GM12878 (cell line): ENCODE results near the gene SPATA19. TPM values are rescaled to one million over a fixed set of nuclear protein-coding genes. Genes with fewer than 3 reads are reported as not detected.

Source experiments
- ATAC-seq: fragments of 200-7000 bp; cut with Tn5 transposase; 3 replicates; pipeline ENCODE4 v1.9.1; 2020; ENCODE audit warnings: mild to moderate bottlenecking, moderate library complexity
- BruUV-seq: library from RNA; stranded (reverse); fragments of 400-500 nt; replicated peaks from 2 replicates; lab custom pipeline; 2021; lab: Mats Ljungman, UMichigan
- CTCF ChIA-PET: fragments of 300-600 bp; sonication (Branson Sonifier 250); formaldehyde crosslinking; extraction: SDS; loops from one replicate; lab custom pipeline; 2021; ENCODE audit warnings: inconsistent platforms; lab: Yijun Ruan, JAX
- POLR2A ChIA-PET: fragments of 350-600 bp; formaldehyde crosslinking; extraction: SDS; loops from one replicate; lab custom pipeline; 2021; ENCODE audit warnings: inconsistent platforms; lab: Charles Lee
- RAD21 ChIA-PET: fragments of 300-600 bp; sonication (Branson Sonifier 250); formaldehyde crosslinking; loops from one replicate; lab custom pipeline; 2023; ENCODE audit warnings: antibody characterized with exemption; ENCODE audit not compliant: unreplicated experiment; lab: Charles Lee
- SMC1A ChIA-PET: fragments of 300-600 bp; sonication (Branson Sonifier 250); formaldehyde crosslinking; loops from one replicate; lab custom pipeline; 2023; ENCODE audit not compliant: unreplicated experiment, uncharacterized antibody; lab: Charles Lee
- DNase-seq: peaks from one replicate; pipeline ENCODE4 v3.0.0-alpha.2; 2011; ENCODE audit warnings: low read depth, low spot score
- FAIRE-seq: peaks from 3 replicates; lab custom pipeline; 2011; peaks lifted over from hg19 to GRCh38; lab: Jason Lieb, UNC
- H2AFZ ChIP-seq: 2 replicates; pipeline ENCODE4 v1.6.0; 2011; ENCODE audit warnings: low read depth, low read length, control low read depth; ENCODE audit not compliant: control insufficient read depth
- H3K27ac ChIP-seq: 2 replicates; pipeline ENCODE4 v1.5.1; 2011; ENCODE audit warnings: control low read depth; ENCODE audit not compliant: control insufficient read depth, insufficient read depth
- H3K27me3 ChIP-seq, 2 experiments: replicated peaks in 1 of 2; 2 replicates each; pipeline versions ENCODE4 v1.6.0 to v1.6.1; 2011; ENCODE audit warnings: low read length in 1 of 2; ENCODE audit not compliant: control insufficient read depth in 2 of 2, insufficient read depth in 2 of 2
- H3K36me3 ChIP-seq, 2 experiments: 2 replicates each; pipeline ENCODE4 v1.5.1; 2011; ENCODE audit warnings: low read length in 1 of 2; ENCODE audit not compliant: control insufficient read depth in 2 of 2, insufficient read depth in 2 of 2
- H3K4me1 ChIP-seq: 2 replicates; pipeline ENCODE4 v1.6.1; 2011; ENCODE audit warnings: mild to moderate bottlenecking, low read length, moderate library complexity, mixed read lengths; ENCODE audit not compliant: control insufficient read depth, insufficient read depth
- H3K4me2 ChIP-seq: 2 replicates; pipeline ENCODE4 v1.6.0; 2011; ENCODE audit warnings: control low read depth; ENCODE audit not compliant: control insufficient read depth, insufficient read depth
- H3K4me3 ChIP-seq: fragments of 200-600 bp; sonication (generic); 2 replicates; pipeline ENCODE4 v1.5.1; 2016
- H3K79me2 ChIP-seq: 2 replicates; pipeline ENCODE4 v1.6.0; 2011; ENCODE audit warnings: low read length; ENCODE audit not compliant: control insufficient read depth, insufficient read depth
- H3K9ac ChIP-seq: 2 replicates; pipeline ENCODE4 v1.8.0; 2011; ENCODE audit warnings: low read length, control low read depth, mixed read lengths; ENCODE audit not compliant: control insufficient read depth, insufficient read depth
- H3K9me3 ChIP-seq: replicated peaks from 3 replicates; pipeline ENCODE4 v1.5.1; 2011; ENCODE audit warnings: mild to moderate bottlenecking, low read length; ENCODE audit not compliant: control insufficient read depth, insufficient read depth
- H4K20me1 ChIP-seq: 2 replicates; pipeline ENCODE4 v1.6.0; 2011; ENCODE audit not compliant: control insufficient read depth, insufficient read depth
- BMI1 ChIP-seq: fragments of 450-650 bp; IDR thresholded peaks from 2 replicates; pipeline ENCODE4 v1.6.1; 2016; ENCODE audit warnings: mild to moderate bottlenecking, moderate library complexity, borderline replicate concordance
- EGR1 ChIP-seq, 2 experiments: IDR thresholded peaks; 1 replicate in 1 of 2; 2 replicates in 1 of 2; pipeline ENCODE4 v1.6.1; 2011 to 2012; ENCODE audit warnings: low read depth in 2 of 2, low read length in 2 of 2, borderline replicate concordance in 1 of 2, mild to moderate bottlenecking in 1 of 2, moderate library complexity in 1 of 2
- ESRRA ChIP-seq: IDR thresholded peaks from 2 replicates; pipeline ENCODE4 v1.6.1; 2012; ENCODE audit warnings: mild to moderate bottlenecking, low read length, improper control_type of control experiment
- HDAC2 ChIP-seq: fragments of 200-600 bp; sonication (generic); IDR thresholded peaks from 2 replicates; pipeline ENCODE4 v1.6.1; 2017
- KAT2A ChIP-seq: conservative IDR thresholded peaks from 2 replicates; pipeline ENCODE4 v1.6.1; 2011; ENCODE audit warnings: low read depth, low read length; ENCODE audit not compliant: control insufficient read depth
- MLLT1 ChIP-seq: fragments of 450-650 bp; IDR thresholded peaks from 2 replicates; pipeline ENCODE4 v1.6.1; 2016; ENCODE audit warnings: mild to moderate bottlenecking
- MTA2 ChIP-seq: fragments of 450-650 bp; IDR thresholded peaks from 2 replicates; pipeline ENCODE4 v1.6.1; 2016; ENCODE audit warnings: low read depth, mild to moderate bottlenecking, moderate library complexity
- POLR2AphosphoS5 ChIP-seq: IDR thresholded peaks from 2 replicates; pipeline ENCODE4 v1.6.1; 2011; ENCODE audit warnings: mild to moderate bottlenecking, low read length, inconsistent platforms
- RUNX3 ChIP-seq: IDR thresholded peaks from 2 replicates; pipeline ENCODE4 v1.6.1; 2012; ENCODE audit warnings: low read length, inconsistent platforms
- SP1 ChIP-seq: IDR thresholded peaks from one replicate; pipeline ENCODE4 v1.6.1; 2011; ENCODE audit warnings: low read depth, low read length
- ZBED1 ChIP-seq: IDR thresholded peaks from 2 replicates; pipeline ENCODE4 v1.6.1; 2016; ENCODE audit warnings: borderline replicate concordance
- ZNF384 ChIP-seq: IDR thresholded peaks from 2 replicates; pipeline ENCODE4 v1.6.1; 2012; ENCODE audit warnings: low read depth, mild to moderate bottlenecking, low read length, improper control_type of control experiment, borderline replicate concordance
- WGBS: methylation state at CpG from one replicate; pipeline ENCODE4 v1.1.6; 2016; ENCODE audit warnings: low lambda C conversion rate; ENCODE audit not compliant: insufficient replicate concordance, insufficient coverage; ENCODE audit errors: missing lambda C conversion rate; 5-methylcytosine and 5-hydroxymethylcytosine counted together
- in situ Hi-C: fragments of 300-500 bp; cut with MboI; formaldehyde crosslinking; loops from 9 replicates; pipeline ENCODE4 v1.14.3; 2018; ENCODE audit warnings: mixed read lengths
- intact Hi-C: fragments of 100-400 bp; cut with micrococcal nuclease; formaldehyde crosslinking; loops from one replicate; pipeline ENCODE4 v1.14.2; 2022; ENCODE audit not compliant: unreplicated experiment
- polyA plus RNA-seq, 11 experiments: library from polyadenylated mRNA; depleted of rRNA in 4 of 11; unstranded in 6 of 11; stranded (reverse) in 5 of 11; fragments of >200 nt; fragmentation: Nextera tagmentation in 4 of 11; fragmentation: Illumina TruSeq in 1 of 11; extraction: Ambion mirVana in 4 of 11; extraction: Trizol in 1 of 11; gene quantifications; 1 replicate in 1 of 11; 2 replicates in 10 of 11; pipeline versions ENCODE4 v1.2.1 to v1.2.3, GENCODE V29; 2011 to 2016; ENCODE audit warnings: inconsistent platforms in 2 of 11, missing spikeins in 2 of 11, low read depth in 1 of 11
- total RNA-seq, 4 experiments: library from RNA; depleted of rRNA in 3 of 4; stranded (reverse); fragments of >200 nt in 3 of 4; fragmentation: Illumina TruSeq in 1 of 4; extraction: Trizol in 1 of 4; gene quantifications; 2 replicates each; pipeline versions ENCODE4 v1.2.1 to v1.2.3, GENCODE V29; 2013 to 2021

Gene SPATA19
- total and polyA plus RNA-seq, 10 of the 15 experiments (the other 5 are each of a cell fraction or from before 2014, with no cell fraction given) = not detected

- FAIRE-seq (no peak), DNase-seq (no peak), ATAC-seq (no peak)
- H3K4me1 ChIP-seq = no peaks in the 10 kb centered on the region
- ChIA-PET RAD21 (no interaction called here), SMC1A (no interaction called here)
- H3K9ac ChIP-seq = no peak overlapping the region
- no peak overlapping the region for H3K27ac ChIP-seq
- BruUV-seq = no TSS peak
- intact Hi-C loops = no loop called here
- no peaks in the 10 kb centered on the region for H3K27me3 ChIP-seq
- H3K4me3 ChIP-seq = no peak overlapping the region
- no peak overlapping the region for H2AFZ ChIP-seq
- no peaks in the 10 kb centered on the region for H3K79me2 ChIP-seq
- H3K36me3 ChIP-seq = no peaks in the 10 kb centered on the region
- TF ChIP-seq MLLT1 (no peak), EGR1 (IDR thresholded peaks at IDR 0.05; ENCODE audit: borderline replicate concordance in 1 of 2, low read depth in 2 of 2, low read length in 2 of 2) (no peak), POLR2AphosphoS5 (no peak), HDAC2 (no peak), ESRRA (no peak), BMI1 (no peak), KAT2A (no peak), ZBED1 (no peak), ZNF384 (no peak), SP1 (no peak), MTA2 (no peak), RUNX3 (no peak)
- TF ChIP-seq, all 136 proteins: peak for 0
- CTCF ChIA-PET = no interaction called here
- WGBS = 54% methylated on average over 11 of the region's 11 CpGs
- H4K20me1 ChIP-seq = no peaks in the 10 kb centered on the region
- POLR2A ChIA-PET = no interaction called here
- no peak overlapping the region for H3K4me2 ChIP-seq
- in situ Hi-C loops = no loop called here
- no peaks in the 10 kb centered on the region for H3K9me3 ChIP-seq
These were observed 20.2 kb upstream of the SPATA19 start for GRCh38 chr11:133865466-133865865.
